ENCODE results near the gene KDR. TPM values are rescaled to one million over a fixed set of nuclear protein-coding genes. Genes with fewer than 3 reads are reported as not detected.

The KDR gene
- 18.7 TPM for total RNA-seq

GRCh38 chr4:55125087-55125721 lies at the start of gene KDR:
KDR (minus strand) TSS chr4:55125595; CDS start chr4:55125293, 302 bp downstream.

Small RNAs within 50 kb of the gene (small RNA-seq; reads per million reads assigned to genes)
- gene RN7SL424P (not detected), gene RNU6-410P (not detected)

Other genes starting within 250 kb of the KDR start
- gene SRD5A3, start 220.6 kb upstream of the KDR start, total RNA-seq = 8.5 TPM

Measured in diencephalon (tissue), 1 donor.